Measurements from ENCODE around the gene NSD1.
"Not testable (repeated sequence)": the region's sequence is repeated elsewhere in the genome, so short reads cannot be mapped to it uniquely, and the experiment has no call there.

The NSD1 gene

GRCh38 chr5:177177847-177178437 is 44.4 kb downstream of the NSD1 start:
- not testable (repeated sequence) for DNase-seq (ENCODE audit: low read depth in 2 of 2)

DNA sequence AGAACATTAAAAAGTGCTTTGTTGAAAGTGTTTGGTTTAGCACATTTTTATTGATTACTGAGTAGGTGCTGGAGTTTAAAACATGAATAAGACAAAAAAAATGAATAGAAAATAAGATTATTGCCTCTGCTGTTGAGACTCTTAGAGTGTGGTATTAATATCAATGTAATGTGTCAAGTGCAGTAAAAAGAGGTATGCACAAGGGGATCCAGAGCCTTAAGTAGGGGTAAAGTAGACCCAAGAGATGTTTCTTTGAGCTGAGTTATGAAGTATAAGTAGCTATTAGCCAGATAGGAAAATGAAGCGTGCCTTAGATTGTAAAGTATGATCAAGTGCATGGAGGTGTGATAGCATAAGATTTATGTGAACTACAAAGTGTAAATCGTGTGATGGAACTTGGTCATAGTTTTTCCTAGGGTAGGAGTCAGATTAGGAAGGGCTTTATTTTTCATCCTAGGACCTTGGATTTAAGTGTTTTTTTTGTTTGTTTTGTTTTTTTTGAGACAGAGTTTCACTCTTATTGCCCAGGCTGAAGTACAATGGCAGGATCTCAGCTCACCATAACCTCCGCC is 45.2 kb downstream of the NSD1 start:
- DNase-seq (ENCODE audit: low read depth in 2 of 2) = no peak

- DNase-seq (ENCODE audit: low read depth in 2 of 2) = no peak
These were observed 45.9 kb downstream of the NSD1 start for GRCh38 chr5:177179431-177179830.

- no peak for DNase-seq (ENCODE audit: low read depth in 2 of 2)
These were observed 49.6 kb downstream of the NSD1 start for GRCh38 chr5:177183142-177183541.

GRCh38 chr5:177183766-177184360 is 50.3 kb downstream of the NSD1 start:
- DNase-seq (ENCODE audit: low read depth in 2 of 2) = no peak

GRCh38 chr5:177185993-177186392 is 52.4 kb downstream of the NSD1 start:
- DNase-seq (ENCODE audit: low read depth in 2 of 2) = no peak

DNA sequence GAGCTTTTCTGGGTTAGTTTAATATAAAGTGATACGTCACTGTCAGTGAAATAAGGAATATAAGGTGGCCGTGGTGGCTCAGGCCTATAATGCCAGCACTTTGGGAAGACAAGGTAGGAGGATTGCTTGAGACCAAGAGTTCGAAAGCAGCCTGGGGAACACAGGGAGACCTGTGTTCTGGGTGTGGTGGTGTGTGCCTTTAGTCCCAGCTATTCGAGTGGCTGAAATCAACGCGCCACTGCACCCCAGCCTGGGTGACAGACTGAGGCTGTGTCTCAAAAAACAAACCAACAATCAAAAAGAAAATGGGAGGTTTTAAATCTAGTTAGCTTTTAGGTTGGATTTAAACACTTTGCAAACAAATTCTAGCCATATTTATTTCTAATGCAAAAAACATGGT is 53.1 kb downstream of the NSD1 start:
- DNase-seq (ENCODE audit: low read depth in 2 of 2) = no peak

- no peak for DNase-seq (ENCODE audit: low read depth in 2 of 2)
These were observed 55.2 kb downstream of the NSD1 start for GRCh38 chr5:177188775-177189174.

GRCh38 chr5:177189416-177189815 is 55.8 kb downstream of the NSD1 start:
- DNase-seq (ENCODE audit: low read depth in 2 of 2) = no peak

DNA sequence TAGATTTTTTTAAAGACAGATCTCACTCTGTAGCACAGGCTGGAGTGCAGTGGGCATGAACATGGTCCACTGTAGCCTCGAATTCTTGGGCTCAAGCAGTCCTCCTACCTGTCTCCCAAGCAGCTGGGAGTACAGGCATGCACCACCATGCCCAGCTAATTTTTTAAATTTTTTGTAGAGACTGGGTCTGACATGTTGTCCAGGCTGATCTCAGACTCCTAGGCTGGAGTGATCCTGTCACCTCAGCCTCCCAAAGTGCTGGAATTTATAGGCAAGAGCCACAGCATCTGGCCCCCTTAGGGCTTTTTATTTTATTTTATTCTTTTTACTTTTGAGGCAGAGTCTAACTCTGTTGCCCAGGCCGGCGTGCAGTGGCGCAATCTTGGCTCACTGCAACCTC is 56.4 kb downstream of the NSD1 start:
- no peak for DNase-seq (ENCODE audit: low read depth in 2 of 2)

DNA sequence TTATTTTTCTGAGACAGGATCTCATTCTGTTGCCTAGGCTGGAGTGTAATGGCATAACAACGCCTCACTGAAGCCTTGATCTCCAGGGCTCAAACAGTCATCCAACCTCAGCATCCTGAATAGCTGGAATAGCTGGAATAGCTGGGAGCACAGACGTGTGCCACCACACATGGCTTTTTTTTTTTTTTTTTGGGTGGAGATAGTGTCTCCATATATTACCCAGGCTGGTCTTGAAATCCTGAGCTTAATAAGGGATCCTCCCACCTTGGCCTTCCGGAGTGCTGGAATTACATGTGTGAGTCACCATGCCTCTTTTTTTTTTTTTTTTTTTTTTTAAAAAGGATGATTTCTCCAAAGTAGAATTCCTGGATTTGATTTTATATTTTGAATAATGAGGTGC is 60.7 kb downstream of the NSD1 start:
- peak; percentile 92 to 93 for DNase-seq (ENCODE audit: low read depth in 2 of 2)

DNA sequence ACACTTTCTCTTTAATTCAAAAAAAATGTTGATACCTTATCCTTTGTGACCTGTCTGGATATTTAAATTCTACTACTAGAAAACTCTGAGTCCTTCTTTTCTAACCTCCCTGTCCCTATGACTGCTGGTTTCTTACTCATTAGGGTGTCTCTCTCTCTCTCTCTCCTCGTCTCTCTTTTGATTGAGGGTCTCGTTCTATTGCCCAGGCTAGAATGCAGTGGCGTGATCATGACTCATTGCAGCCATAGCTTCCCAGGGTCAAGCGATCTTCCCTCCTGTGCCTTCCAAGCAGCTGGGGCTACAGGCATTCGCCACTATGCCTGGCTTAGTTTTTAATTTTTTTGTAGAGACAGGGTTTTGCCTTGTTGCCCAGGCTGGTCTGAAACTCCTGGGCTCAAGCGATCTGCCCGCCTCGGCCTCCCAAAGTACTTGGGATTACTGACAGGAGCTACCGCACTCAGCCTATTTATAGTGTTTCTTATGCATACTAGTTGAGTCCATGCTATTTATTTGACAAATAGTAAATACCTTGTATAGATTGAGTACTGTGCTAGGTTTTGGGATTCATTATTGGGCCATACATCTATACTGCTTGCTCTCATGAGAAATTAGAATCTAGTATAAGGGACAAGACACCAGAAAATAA is 61.9 kb downstream of the NSD1 start:
- DNase-seq (ENCODE audit: low read depth in 2 of 2) = no peak

GRCh38 chr5:177198738-177199137 is 65.2 kb downstream of the NSD1 start:
- no peak for DNase-seq (ENCODE audit: low read depth in 2 of 2)

GRCh38 chr5:177204281-177204680 is 70.7 kb downstream of the NSD1 start:
- DNase-seq (ENCODE audit: low read depth in 2 of 2) = no peak

DNA sequence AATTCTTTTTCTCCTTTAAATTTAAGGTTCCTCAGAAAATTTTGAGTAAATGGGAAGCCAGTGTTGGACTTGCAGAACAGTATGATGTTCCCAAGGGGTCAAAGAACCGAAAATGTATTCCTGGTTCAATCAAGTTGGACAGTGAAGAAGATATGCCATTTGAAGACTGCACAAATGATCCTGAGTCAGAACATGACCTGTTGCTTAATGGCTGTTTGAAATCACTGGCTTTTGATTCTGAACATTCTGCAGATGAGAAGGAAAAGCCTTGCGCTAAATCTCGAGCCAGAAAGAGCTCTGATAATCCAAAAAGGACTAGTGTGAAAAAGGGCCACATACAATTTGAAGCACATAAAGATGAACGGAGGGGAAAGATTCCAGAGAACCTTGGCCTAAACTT is 76.0 kb downstream of the NSD1 start:
- DNase-seq (ENCODE audit: low read depth in 2 of 2) = no peak

DNA sequence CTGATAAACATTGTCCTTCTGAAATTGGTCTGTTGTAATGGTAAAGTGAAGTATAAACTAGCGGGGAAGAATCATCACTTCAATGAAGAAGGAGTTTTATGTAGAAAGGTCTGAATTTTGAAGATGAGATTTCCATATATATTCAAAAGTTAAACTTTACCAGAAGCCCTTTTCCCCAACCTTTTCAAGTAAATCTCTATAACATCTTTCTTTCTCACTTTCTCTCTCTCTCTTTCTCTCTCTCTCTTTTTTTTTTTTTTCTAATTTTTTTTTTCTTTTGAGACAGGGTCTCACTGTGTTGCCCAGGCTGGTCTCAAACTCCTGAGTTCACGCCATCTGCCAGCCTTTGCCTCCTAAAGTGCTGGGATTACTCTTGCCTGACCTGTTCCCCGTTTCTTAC is 78.7 kb downstream of the NSD1 start:
- no peak for DNase-seq (ENCODE audit: low read depth in 2 of 2)

DNA sequence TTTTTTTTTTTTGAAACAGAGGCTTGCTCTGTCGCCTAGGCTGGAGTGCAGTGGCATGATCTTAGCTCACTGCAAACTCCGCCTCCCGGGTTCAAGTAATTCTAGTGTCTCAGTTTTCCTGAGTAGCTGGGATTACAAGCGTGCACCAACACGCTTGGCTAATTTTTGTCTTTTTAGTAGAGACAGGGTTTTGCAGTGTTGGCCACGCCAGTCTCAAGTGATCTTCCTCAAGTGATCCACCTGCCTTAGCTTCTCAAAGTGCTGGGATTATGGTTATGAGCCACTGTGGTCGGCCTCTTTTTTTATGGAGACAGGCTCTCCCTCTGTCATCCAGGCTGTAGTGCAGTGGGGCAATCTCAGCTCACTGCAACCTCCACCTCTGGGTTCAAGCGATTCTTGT is 87.0 kb downstream of the NSD1 start:
- DNase-seq (ENCODE audit: low read depth in 2 of 2) = no peak

GRCh38 chr5:177222269-177222668 is 88.7 kb downstream of the NSD1 start:
- DNase-seq (ENCODE audit: low read depth in 2 of 2) = no peak

- DNase-seq (ENCODE audit: low read depth in 2 of 2) = no peak
These were observed 92.2 kb downstream of the NSD1 start for GRCh38 chr5:177225798-177226197.

- no peak for DNase-seq (ENCODE audit: low read depth in 2 of 2)
These were observed 93.3 kb downstream of the NSD1 start for GRCh38 chr5:177226860-177227259.

- no peak for DNase-seq (ENCODE audit: low read depth in 2 of 2)
These were observed 95.2 kb downstream of the NSD1 start for GRCh38 chr5:177228751-177229150.

DNA sequence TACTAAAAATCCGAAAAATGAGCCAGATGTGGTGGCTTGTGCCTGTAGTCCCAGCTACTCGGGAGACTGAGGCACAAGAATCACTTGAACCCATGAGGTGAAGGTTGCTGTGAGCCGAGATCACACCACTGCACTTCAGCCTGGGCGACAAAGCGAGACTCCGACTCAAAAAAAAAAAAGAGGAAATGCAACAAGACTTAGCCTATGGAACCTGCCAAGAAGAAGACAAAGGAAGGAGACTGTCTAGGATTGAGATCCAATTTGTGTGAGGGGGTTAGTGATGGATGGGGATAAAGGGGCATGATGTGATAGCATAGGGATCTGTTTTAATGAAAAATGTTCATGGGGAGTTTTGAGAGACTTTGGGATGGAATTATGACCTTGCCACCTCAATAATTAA is 97.1 kb downstream of the NSD1 start:
- DNase-seq (ENCODE audit: low read depth in 2 of 2) = no peak

All from fibroblast of skin of left biceps (primary cell).